PC-9 (cell line): Measurements from ENCODE around the gene DMC1. TPM values are rescaled to one million over a fixed set of nuclear protein-coding genes. Genes with fewer than 3 reads are reported as not detected.

Experiments used
- BruUV-seq: library from RNA; stranded (reverse); fragments of 400-500 nt; replicated peaks from 2 replicates; lab custom pipeline; 2021; lab: Mats Ljungman, UMichigan
- CTCF ChIA-PET: fragments of 300-600 bp; sonication (Branson Sonifier 250); formaldehyde crosslinking; loops from one replicate; lab custom pipeline; 2022; ENCODE audit warnings: antibody characterized with exemption; lab: Charles Lee
- POLR2A ChIA-PET: fragments of 300-600 bp; sonication (Branson Sonifier 250); formaldehyde crosslinking; loops from one replicate; lab custom pipeline; 2022; ENCODE audit warnings: antibody characterized with exemption; ENCODE audit not compliant: unreplicated experiment; lab: Charles Lee
- DNase-seq, 2 experiments: peaks; one replicate each; pipeline versions ENCODE4 v3.0.0 to v3.0.0-alpha.2; 2015 to 2022; ENCODE audit warnings: mixed read lengths in 1 of 2
- H2AFZ ChIP-seq: fragments of 200-600 bp; sonication (generic); 2 replicates; pipeline ENCODE4 v1.8.1; 2017; ENCODE audit warnings: antibody characterized with exemption
- H3F3A ChIP-seq: fragments of 200-600 bp; sonication (generic); 2 replicates; pipeline ENCODE4 v1.8.1; 2017; ENCODE audit warnings: antibody characterized with exemption, mild to moderate bottlenecking, low read depth; ENCODE audit not compliant: insufficient read depth
- H3K27ac ChIP-seq: fragments of 200-600 bp; sonication (generic); 2 replicates; pipeline ENCODE4 v1.6.1; 2016; ENCODE audit warnings: mixed run types
- H3K27me3 ChIP-seq: fragments of 200-600 bp; sonication (generic); 2 replicates; pipeline ENCODE4 v1.6.1; 2016; ENCODE audit warnings: low read depth, mixed run types; ENCODE audit not compliant: insufficient read depth
- H3K36me3 ChIP-seq: fragments of 200-600 bp; sonication (generic); 2 replicates; pipeline ENCODE4 v1.6.1; 2016; ENCODE audit warnings: low read depth, mixed run types
- H3K4me1 ChIP-seq: fragments of 200-600 bp; sonication (generic); replicated peaks from 2 replicates; pipeline ENCODE4 v1.6.1; 2016; ENCODE audit warnings: mixed run types; ENCODE audit not compliant: insufficient read depth
- H3K4me2 ChIP-seq: fragments of 200-600 bp; sonication (generic); 2 replicates; pipeline ENCODE4 v1.6.1; 2017; ENCODE audit warnings: mixed run types
- H3K4me3 ChIP-seq: fragments of 200-600 bp; sonication (generic); 2 replicates; pipeline ENCODE4 v1.6.1; 2016; ENCODE audit warnings: mixed run types
- H3K79me2 ChIP-seq: fragments of 200-600 bp; sonication (generic); 2 replicates; pipeline ENCODE4 v1.6.1; 2017; ENCODE audit warnings: low read depth, mixed run types
- H3K9me2 ChIP-seq: fragments of 200-600 bp; sonication (generic); 2 replicates; pipeline ENCODE4 v1.8.1; 2017; ENCODE audit warnings: mild to moderate bottlenecking; ENCODE audit not compliant: insufficient read depth
- H3K9me3 ChIP-seq: fragments of 200-600 bp; sonication (generic); 2 replicates; pipeline ENCODE4 v1.8.1; 2016; ENCODE audit warnings: low read depth; ENCODE audit not compliant: insufficient read depth
- H4K20me1 ChIP-seq: fragments of 200-600 bp; sonication (generic); 2 replicates; pipeline ENCODE4 v1.8.1; 2017; ENCODE audit not compliant: insufficient read depth
- EZH2 ChIP-seq: fragments of 200-600 bp; sonication (generic); IDR thresholded peaks from 2 replicates; pipeline ENCODE4 v1.8.0; 2017; ENCODE audit warnings: antibody characterized with exemption, low read depth
- intact Hi-C: fragments of 100-400 bp; cut with micrococcal nuclease; formaldehyde crosslinking; loops from one replicate; pipeline ENCODE4 v1.10.0; 2022; ENCODE audit not compliant: unreplicated experiment
- total RNA-seq: library from RNA; stranded (reverse); gene quantifications from 2 replicates; pipeline ENCODE4 v1.2.3, GENCODE V29; 2021
- TF ChIP-seq, protein P1 (sequence below): fragments of 200-600 bp; sonication (generic); conservative IDR thresholded peaks from 2 replicates; pipeline ENCODE4 v1.6.1; 2017; ENCODE audit warnings: mixed run types, antibody characterized with exemption, mild to moderate bottlenecking, moderate library complexity

Gene DMC1
- total RNA-seq, 1 experiment from 2014 or later = 5.6 TPM

DNA sequence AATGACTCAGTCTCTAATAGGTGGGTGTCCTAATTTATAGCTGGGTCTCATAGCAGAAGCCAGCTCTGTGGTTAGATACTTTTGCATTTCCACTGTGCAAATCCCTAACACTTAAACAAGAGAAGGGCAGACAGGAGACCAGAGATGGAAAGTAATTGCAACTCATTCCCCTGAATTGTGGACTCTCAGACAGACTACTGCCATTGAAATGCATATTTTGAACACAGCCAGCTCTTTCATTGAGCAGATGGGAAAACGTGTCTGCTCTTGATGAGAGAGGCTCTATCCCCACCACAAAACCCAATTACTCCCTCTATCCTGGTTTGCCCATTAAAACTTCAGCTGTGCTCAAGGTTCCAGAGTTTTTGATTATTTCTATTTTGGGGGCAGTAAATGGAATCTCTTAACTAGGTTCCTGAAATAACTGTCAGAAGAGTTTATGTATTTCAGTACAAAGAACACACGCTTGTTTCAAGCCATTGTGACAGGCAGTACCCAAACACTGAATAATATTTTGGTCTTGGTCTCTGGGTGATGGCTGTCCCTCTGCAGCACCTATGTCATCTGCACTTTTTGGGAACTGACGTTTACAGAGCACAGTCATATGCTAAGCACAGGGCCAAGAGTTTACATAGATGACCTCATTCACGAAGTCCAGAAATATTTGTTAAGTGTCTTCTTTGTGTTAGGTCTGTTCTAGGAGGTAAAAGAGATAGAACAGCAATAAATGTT is 44.5 kb upstream of the DMC1 start:
- BruUV-seq = no TSS peak
- TF ChIP-seq, protein P1, sequence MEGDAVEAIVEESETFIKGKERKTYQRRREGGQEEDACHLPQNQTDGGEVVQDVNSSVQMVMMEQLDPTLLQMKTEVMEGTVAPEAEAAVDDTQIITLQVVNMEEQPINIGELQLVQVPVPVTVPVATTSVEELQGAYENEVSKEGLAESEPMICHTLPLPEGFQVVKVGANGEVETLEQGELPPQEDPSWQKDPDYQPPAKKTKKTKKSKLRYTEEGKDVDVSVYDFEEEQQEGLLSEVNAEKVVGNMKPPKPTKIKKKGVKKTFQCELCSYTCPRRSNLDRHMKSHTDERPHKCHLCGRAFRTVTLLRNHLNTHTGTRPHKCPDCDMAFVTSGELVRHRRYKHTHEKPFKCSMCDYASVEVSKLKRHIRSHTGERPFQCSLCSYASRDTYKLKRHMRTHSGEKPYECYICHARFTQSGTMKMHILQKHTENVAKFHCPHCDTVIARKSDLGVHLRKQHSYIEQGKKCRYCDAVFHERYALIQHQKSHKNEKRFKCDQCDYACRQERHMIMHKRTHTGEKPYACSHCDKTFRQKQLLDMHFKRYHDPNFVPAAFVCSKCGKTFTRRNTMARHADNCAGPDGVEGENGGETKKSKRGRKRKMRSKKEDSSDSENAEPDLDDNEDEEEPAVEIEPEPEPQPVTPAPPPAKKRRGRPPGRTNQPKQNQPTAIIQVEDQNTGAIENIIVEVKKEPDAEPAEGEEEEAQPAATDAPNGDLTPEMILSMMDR = no peak
- no peak for TF ChIP-seq EZH2
- Histone ChIP-seq H3K9me3 (no peaks in the 10 kb centered on the region; the same call in 1 of the 2 replicates), H3F3A (no peaks in the 10 kb centered on the region), H3K4me3 (no peak overlapping the region), H3K27me3 (no peaks in the 10 kb centered on the region), H3K27ac (no peak overlapping the region), H2AFZ (no peak overlapping the region), H3K4me1 (no peaks in the 10 kb centered on the region), H3K36me3 (no peaks in the 10 kb centered on the region), H3K9me2 (no peaks in the 10 kb centered on the region), H4K20me1 (no peaks in the 10 kb centered on the region), H3K4me2 (no peak overlapping the region), H3K79me2 (no peaks in the 10 kb centered on the region)
- DNase-seq = no peak
- intact Hi-C loops = no loop called here
- POLR2A ChIA-PET = interaction anchor here (0.6 to 0.7 kb wide), 2 partner anchors 11 to 23 kb away, joined by 3 to 5 read pairs; no protein-coding TSS in a partner anchor
- CTCF ChIA-PET = interaction anchor here (0.5 kb wide), 1 partner anchor 203 kb away, joined by 7 read pairs; no protein-coding TSS in a partner anchor

- intact Hi-C loops = no loop called here
- no peaks in the 10 kb centered on the region for H3K36me3 ChIP-seq
- no peaks in the 10 kb centered on the region for H3K9me2 ChIP-seq
- DNase-seq = no peak
- no peak overlapping the region for H3K4me2 ChIP-seq
- no peak overlapping the region for H3K27ac ChIP-seq
- H3K4me3 ChIP-seq = no peak overlapping the region
- no peaks in the 10 kb centered on the region for H4K20me1 ChIP-seq
- no peaks in the 10 kb centered on the region for H3K79me2 ChIP-seq
- ChIA-PET CTCF (no interaction called here), POLR2A (no interaction called here)
- no peaks in the 10 kb centered on the region; the same call in 1 of the 2 replicates for H3K9me3 ChIP-seq
- H3F3A ChIP-seq = no peaks in the 10 kb centered on the region
- BruUV-seq = no TSS peak
- TF ChIP-seq, protein P1 = no peak
- no peak for TF ChIP-seq EZH2
- H2AFZ ChIP-seq = no peak overlapping the region
- no peaks in the 10 kb centered on the region for H3K27me3 ChIP-seq
- no peaks in the 10 kb centered on the region for H3K4me1 ChIP-seq
Observed at GRCh38 chr22:38613588-38613987, 43.6 kb upstream of the DMC1 start.

DNA sequence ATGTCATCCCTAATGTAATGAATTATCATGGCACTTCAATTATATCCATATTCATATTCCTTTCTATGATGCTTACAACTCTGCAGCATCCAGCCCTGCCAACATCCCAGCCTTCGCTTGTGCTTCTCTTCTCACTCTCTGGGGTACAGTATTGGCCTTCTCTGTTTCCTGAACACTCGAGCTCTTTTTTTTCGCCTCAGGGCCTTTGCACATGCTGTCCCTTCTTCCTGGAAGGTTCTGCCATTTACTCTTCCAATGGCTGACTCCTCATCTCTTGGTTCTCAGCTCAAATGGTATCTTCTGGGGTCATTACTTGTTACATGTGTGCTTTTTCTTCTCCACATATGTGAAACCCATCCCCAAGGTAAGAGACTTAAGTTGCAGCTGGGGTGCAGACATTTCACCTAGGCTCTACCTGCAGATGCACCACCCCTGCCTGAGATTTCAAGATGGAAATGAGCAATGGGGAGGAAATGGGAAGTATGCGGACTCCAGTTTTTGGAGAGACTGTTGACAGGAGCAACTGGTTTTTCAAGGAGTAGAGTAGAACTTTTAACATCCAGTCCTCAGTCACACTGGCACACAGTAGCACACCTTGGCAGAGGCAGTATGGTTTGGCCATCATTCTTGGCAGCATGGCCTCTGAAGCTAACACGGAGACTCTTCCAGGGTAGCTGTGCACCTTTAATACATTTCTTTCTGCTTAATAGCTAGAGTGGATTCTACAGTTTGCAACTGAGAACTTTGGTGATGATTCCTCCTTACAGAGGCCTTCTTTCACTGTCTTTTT is 42.4 kb upstream of the DMC1 start:
- ChIA-PET POLR2A (no interaction called here), CTCF (no interaction called here)
- no peak overlapping the region for H3K4me3 ChIP-seq

More for the DNA sequence above, 42.4 kb upstream of the DMC1 start:
- Histone ChIP-seq H3K27me3 (no peaks in the 10 kb centered on the region), H3K4me2 (no peak overlapping the region), H3K9me3 (no peaks in the 10 kb centered on the region), H3K9me2 (no peaks in the 10 kb centered on the region), H3K27ac (no peak overlapping the region), H4K20me1 (no peaks in the 10 kb centered on the region), H3K79me2 (no peaks in the 10 kb centered on the region), H3K36me3 (no peaks in the 10 kb centered on the region), H3F3A (no peaks in the 10 kb centered on the region; the same call in 1 of the 2 replicates), H2AFZ (no peak overlapping the region), H3K4me1 (0 out of 2 replicates have a peak, but pooled peaks cover under 1% of the 10 kb centered on the region)
- BruUV-seq = no TSS peak
- TF ChIP-seq, protein P1 = no peak
- intact Hi-C loops = no loop called here
- DNase-seq = no peak
